Stimulated activated naive B cell treated with anti-CD40 and anti-IgM and Interleukin-4, amounts not matched to agents 10 μg/mL and 1 μg/mL and 100 μg/mL, for 72 hours (primary cell): Measurements from ENCODE around the gene SHISA7.

Experiments used
- ATAC-seq, 2 donors: fragments of 150-1000 bp; cut with Tn5 transposase; replicated peaks; 2 replicates each; pipeline ENCODE4 v1.10.0; 2021; ENCODE audit warnings: moderate library complexity in 1 of 2
- DNase-seq: peaks from one replicate; pipeline ENCODE4 v3.0.0; 2021
- H3K27ac Mint-ChIP-seq: one replicate; pipeline ENCODE4 v1.8.0; 2022; ENCODE audit warnings: mild to moderate bottlenecking, mixed read lengths
- H3K27me3 Mint-ChIP-seq, 2 donors: one replicate each; pipeline ENCODE4 v1.8.0; 2022; ENCODE audit warnings: mixed read lengths in 2 of 2
- H3K36me3 Mint-ChIP-seq, 2 donors: one replicate each; pipeline ENCODE4 v1.8.0; 2022; ENCODE audit warnings: mixed read lengths in 2 of 2, mild to moderate bottlenecking in 1 of 2
- H3K4me1 Mint-ChIP-seq, 2 donors: one replicate each; pipeline ENCODE4 v1.8.0; 2022; ENCODE audit warnings: mixed read lengths in 2 of 2, mild to moderate bottlenecking in 1 of 2
- H3K4me3 Mint-ChIP-seq, 2 donors: one replicate each; pipeline ENCODE4 v1.8.0; 2022; ENCODE audit warnings: mild to moderate bottlenecking in 2 of 2, mixed read lengths in 2 of 2, moderate library complexity in 1 of 2
- H3K9me3 Mint-ChIP-seq, 2 donors: one replicate each; pipeline ENCODE4 v1.8.0; 2022; ENCODE audit warnings: mixed read lengths in 2 of 2, mild to moderate bottlenecking in 1 of 2

SHISA7 gene

DNA sequence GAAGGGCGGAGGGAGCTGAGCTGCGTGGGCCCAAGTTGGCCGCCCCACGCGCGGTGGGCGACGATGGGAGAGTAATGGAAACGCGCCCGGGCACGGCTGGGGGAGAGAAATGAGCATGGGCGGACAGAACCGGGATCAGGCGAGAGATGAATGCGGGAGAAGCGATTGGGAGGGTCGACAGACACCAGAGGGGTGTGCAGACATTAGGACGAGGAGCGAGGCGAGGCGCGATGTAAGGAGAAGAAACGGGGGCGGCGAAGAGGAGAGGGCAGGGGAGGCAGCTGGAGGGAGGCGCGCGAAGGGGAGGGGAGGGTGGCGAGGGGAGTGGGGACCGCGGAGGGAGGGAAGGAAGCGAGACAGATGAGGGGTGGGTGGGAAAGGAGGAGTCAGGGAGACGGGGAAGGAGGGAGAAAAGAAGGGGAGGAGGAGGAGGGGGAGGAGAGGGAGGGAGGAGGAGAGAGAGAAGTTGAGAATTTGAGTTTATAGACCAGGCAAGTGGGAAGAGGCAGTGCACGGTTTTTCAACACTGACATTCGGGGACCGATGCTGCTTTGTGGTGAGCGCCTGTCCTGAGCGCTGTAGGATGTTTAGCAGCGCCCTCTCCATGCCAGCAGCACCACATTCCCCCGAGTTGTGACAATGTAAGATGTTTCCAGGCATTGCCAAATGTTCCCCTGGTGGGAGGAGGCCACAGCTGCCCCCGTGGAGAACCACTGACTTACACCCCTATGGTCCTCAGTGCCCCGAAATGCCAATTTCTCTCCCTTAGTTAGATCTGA, at the start of gene SHISA7:
Gene SHISA7 (minus strand): TSS at position 256 of the 779 bp plus-strand sequence. CDS start 437 bp downstream, outside the sequence.
- peaks cover 21 to 35% of the 10 kb centered on the region in 2 donors for H3K4me1 Mint-ChIP-seq
- peaks cover 68 to 78% of the 10 kb centered on the region in 2 donors for H3K27me3 Mint-ChIP-seq
- H3K36me3 Mint-ChIP-seq = peaks cover 7 to 14% of the 10 kb centered on the region in 2 donors
- peak within 1 kb of the TSS; percentile 14 to 47 for H3K4me3 Mint-ChIP-seq
- DNase-seq (no peak), ATAC-seq (no peak)
- peaks cover 0 to 8% of the 10 kb centered on the region in 2 donors for H3K9me3 Mint-ChIP-seq
- H3K27ac Mint-ChIP-seq = no peak within 1 kb of the TSS

DNA sequence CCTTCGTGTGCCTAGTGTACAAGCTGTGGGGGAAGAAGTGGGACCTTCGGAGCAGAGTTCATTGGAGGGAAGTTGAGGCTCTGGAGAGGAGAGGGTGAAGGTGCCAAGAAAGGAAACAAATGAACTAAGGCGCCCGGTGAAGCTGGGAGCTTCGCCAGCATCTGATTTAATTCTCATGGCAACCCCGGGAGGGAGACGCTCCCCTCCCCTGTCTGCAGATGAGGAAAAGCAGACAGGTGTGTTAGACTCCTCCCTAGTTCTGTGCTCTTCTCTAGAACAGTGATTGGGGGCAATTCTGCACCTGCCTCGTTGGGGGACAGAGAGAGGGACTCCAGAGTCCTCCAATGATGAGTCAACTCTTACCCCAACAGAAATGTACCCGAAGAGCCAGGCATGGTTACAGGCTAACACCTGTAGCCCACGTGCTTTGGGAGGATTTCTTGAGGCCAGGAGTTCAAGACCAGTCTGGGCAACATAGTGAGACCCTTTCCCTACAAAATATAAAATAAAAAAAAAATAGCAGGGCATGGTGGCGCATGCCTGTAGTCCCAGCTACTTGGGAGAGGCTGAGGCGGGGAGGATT, 49.4 kb upstream of the SHISA7 start:
- ATAC-seq (no peak), DNase-seq (no peak)
- no peak overlapping the region for H3K27ac Mint-ChIP-seq
- no peaks in the 10 kb centered on the region for H3K9me3 Mint-ChIP-seq
- peaks cover 15 to 21% of the 10 kb centered on the region in 2 donors for H3K4me1 Mint-ChIP-seq
- no peak overlapping the region for H3K4me3 Mint-ChIP-seq
- peaks cover 2 to 4% of the 10 kb centered on the region in 2 donors for H3K36me3 Mint-ChIP-seq
- H3K27me3 Mint-ChIP-seq = peaks cover 26 to 34% of the 10 kb centered on the region in 2 donors

DNA sequence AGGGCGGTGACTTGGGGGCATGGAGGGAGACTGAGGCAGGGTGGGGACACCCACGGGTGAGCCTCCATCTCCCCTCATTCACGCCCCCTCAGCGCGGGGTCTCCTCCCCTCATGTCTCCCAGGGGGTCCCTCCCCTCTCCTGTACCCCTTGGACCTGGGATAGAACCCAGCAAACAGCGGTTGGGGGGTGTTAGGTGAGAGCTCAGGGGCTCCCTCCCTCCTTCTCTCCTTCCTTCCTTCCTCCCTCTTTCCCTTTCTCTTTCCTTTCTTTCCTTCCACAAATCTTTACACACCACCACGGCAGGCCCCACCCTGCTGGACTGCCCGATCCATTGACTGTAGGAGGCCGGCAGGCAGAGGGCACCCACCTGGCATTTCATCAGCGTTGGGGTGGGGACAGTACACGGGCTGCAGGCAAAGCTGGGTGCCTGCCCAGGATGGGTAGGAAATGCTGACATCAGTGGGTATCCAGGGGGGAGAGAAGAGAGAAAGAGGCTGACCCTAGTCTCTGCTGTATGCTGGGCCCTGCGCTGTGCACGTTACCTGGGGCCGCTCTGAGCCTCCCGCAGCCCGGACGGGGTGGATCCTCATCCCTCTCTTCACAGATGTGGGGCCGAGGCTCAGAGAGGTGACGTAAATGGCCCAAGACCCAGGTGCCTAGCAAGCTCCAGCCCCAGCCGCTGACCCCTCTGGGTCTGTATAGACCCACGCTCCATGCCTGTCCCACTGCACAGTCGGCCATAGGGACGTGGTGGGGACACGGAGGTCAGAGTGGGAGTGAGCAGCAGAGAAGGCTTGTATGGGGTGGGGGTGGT, 48.7 kb upstream of the SHISA7 start:
- DNase-seq = no peak

DNA sequence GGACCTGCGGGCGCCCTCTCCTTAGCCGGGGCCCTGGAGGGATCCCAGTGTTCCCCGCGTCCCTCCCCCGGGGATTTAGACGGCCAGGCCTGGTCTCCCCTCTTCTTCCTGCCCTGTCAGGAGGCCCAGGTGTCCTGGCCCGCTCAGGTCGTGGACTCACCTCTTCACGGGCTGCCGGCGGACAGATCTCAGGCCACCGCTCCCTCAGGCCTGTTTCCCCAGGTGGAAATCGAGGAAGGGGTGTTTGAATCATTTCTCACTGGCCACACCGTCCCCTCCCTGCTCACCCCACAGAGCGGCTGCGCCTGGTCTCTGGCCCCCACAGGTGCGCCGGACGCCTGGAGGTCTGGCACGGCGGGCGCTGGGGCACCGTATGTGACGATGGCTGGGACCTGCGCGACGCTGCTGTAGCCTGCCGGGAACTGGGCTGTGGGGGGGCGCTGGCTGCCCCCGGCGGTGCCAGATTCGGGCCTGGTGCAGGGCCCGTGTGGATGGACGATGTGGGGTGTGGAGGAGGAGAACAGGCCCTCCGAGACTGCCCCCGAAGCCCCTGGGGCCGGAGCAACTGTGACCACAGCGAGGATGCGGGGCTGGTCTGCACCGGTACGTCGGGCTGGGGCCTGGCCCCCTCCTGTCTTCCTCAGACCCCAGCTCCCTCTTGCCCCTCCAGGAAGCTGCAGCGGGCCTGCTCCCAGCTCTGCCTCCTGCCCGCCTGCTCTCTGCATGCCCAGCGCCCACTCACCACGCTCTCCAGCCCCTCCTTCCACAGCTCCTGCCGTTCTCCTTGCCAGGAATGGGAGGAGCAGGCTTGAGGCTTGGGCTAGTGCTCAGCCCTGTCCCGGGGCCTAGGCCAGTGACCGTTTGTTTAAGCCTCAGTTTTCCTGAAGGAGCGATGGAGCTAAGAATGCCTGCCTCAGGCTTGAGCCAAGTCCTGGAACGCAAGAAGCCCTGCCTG, 47.7 kb upstream of the SHISA7 start:
- Mint-ChIP-seq H3K4me1 (peaks cover 20 to 34% of the 10 kb centered on the region in 2 donors), H3K27ac (no peak overlapping the region), H3K27me3 (peaks cover 26 to 34% of the 10 kb centered on the region in 2 donors), H3K9me3 (no peaks in the 10 kb centered on the region), H3K4me3 (no peak overlapping the region), H3K36me3 (peaks cover 0 to 8% of the 10 kb centered on the region in 2 donors)
- ATAC-seq (no peak), DNase-seq (no peak)

More for the DNA sequence above, 48.7 kb upstream of the SHISA7 start:
- ATAC-seq = no peak
- Mint-ChIP-seq H3K4me1 (peaks cover 17 to 27% of the 10 kb centered on the region in 2 donors), H3K27ac (no peak overlapping the region), H3K4me3 (no peak overlapping the region), H3K27me3 (peaks cover 26 to 34% of the 10 kb centered on the region in 2 donors), H3K9me3 (no peaks in the 10 kb centered on the region), H3K36me3 (peaks cover 0 to 4% of the 10 kb centered on the region in 2 donors)

DNA sequence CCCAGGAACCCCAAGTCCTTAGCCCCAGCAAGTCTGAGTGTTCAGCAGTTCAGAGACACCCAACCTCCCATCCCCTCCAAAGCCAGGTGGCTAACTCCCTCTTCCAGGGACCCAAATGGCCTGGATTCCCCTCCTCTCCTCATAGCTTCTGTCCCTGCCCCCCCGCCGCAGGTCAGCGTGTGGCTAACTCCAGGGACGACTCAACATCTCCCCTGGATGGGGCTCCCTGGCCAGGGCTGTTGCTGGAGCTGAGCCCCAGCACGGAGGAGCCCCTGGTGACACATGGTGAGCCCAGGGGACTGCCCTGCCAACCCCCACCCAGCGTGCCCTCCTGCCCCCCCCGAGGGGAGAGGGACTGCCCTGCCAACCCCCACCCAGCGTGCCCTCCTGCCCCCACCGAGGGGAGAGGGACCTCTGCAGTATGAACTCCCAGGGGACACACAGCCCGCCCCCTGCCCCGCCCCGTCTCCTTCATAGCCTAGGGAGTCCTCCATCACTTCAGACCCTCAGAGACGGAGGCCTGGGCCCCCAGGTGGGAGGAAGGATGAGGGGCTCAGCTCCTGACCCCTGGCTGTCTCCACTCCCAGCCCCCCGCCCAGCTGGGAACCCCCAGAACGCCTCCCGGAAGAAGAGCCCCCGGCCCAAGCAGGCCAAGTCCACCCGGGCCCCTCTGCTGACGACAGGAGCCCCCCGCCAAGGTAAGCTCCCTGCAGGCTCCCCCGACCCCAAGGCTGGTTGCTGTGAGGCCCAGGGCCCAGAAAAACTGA, 46.8 kb upstream of the SHISA7 start:
- Mint-ChIP-seq H3K4me1 (peaks cover 23 to 40% of the 10 kb centered on the region in 2 donors), H3K9me3 (no peaks in the 10 kb centered on the region), H3K27me3 (peaks cover 26 to 34% of the 10 kb centered on the region in 2 donors), H3K36me3 (peaks cover 0 to 4% of the 10 kb centered on the region in 2 donors), H3K4me3 (no peak overlapping the region), H3K27ac (no peak overlapping the region)
- no peak for ATAC-seq
- DNase-seq = no peak

DNA sequence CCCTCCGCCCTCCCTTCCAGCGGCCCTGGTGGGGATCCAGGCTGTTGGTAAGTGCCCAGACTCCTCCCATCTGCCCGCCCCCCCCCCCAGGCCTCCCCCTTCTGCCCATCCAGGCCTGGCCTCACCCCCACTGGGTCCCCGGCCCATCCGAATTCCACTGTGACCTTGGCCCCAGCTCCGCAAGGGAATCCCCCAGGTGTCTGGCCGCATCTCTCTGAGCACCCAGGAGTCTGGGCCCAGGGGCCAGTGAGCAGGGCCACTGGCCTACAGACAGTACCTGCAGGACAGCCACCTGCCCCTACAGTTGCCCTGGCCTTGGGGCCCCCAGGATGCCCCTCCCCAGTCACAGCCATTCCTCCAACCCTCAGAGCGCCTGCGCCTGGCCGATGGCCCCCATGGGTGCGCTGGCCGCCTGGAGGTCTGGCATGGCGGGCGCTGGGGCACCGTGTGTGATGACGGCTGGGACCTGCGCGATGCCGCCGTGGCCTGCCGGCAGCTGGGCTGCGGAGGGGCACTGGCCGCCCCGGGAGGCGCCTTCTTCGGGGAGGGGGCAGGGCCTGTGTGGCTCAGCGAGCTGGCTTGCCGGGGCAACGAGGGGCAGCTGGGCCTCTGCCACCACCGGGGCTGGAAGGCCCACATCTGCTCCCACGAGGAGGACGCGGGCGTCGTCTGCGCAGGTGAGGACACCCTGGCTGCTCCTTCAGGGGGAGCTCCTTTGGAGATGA, 46.0 kb upstream of the SHISA7 start:
- no peaks in the 10 kb centered on the region for H3K9me3 Mint-ChIP-seq
- peak overlapping the region; percentile 47 for H3K27ac Mint-ChIP-seq
- DNase-seq (no peak), ATAC-seq (no peak)
- peaks cover 0 to 4% of the 10 kb centered on the region in 2 donors for H3K36me3 Mint-ChIP-seq
- no peak overlapping the region for H3K4me3 Mint-ChIP-seq
- peaks cover 19 to 27% of the 10 kb centered on the region in 2 donors for H3K27me3 Mint-ChIP-seq
- H3K4me1 Mint-ChIP-seq = peaks cover 20 to 38% of the 10 kb centered on the region in 2 donors

DNA sequence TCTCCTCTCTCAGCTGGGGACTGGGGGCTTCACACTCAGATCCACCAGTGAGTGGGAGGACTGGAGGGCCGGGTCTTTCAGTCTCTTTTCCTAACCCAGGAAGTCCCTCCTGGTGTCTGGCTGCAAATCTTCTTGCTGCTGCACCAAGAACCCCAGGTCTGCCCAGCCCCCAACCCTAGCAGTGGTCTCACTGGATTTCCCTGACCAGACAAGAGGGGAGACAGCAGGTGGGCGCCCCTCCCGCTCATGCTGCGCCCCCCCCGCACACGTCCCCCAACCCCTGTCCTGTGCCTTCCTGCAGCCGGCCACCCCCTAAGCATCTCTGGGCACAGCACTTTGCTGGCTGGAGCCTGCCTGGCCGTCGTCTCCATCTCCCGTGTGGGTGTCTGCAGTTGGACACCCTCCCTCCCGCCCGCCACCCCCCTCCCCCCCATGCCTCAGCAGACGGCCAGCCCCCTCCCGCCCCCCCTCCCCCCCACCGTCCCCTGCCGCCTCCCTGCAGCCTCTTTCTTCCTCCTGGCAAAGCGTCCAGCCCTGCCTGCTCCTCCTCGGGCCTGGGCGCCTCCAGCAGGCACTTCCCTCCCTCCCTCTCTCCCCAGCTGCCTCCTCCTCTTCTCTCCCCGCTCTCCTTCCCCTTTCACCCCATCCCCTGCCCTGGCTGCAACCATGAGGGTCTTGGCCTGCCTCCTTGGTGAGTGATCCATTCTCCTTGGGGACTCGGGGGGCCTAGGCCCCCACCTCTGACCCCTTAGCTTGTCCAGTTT, 45.0 kb upstream of the SHISA7 start, which contains the start of gene SSC5D:
Gene SSC5D (plus strand): TSS at position 513 of the 764 bp plus-strand sequence. CDS start 154 bp downstream, at position 667.
- no peaks in the 10 kb centered on the region for H3K9me3 Mint-ChIP-seq
- H3K27me3 Mint-ChIP-seq = peaks cover 13 to 23% of the 10 kb centered on the region in 2 donors
- H3K4me3 Mint-ChIP-seq = peak within 1 kb of the TSS in 1 of 2 donors; percentile 65
- DNase-seq = no peak
- peaks cover 20 to 37% of the 10 kb centered on the region in 2 donors for H3K4me1 Mint-ChIP-seq
- ATAC-seq = no peak
- H3K36me3 Mint-ChIP-seq = peaks cover under 1 to 4% of the 10 kb centered on the region in 2 donors
- peak within 1 kb of the TSS; percentile 81 for H3K27ac Mint-ChIP-seq

DNA sequence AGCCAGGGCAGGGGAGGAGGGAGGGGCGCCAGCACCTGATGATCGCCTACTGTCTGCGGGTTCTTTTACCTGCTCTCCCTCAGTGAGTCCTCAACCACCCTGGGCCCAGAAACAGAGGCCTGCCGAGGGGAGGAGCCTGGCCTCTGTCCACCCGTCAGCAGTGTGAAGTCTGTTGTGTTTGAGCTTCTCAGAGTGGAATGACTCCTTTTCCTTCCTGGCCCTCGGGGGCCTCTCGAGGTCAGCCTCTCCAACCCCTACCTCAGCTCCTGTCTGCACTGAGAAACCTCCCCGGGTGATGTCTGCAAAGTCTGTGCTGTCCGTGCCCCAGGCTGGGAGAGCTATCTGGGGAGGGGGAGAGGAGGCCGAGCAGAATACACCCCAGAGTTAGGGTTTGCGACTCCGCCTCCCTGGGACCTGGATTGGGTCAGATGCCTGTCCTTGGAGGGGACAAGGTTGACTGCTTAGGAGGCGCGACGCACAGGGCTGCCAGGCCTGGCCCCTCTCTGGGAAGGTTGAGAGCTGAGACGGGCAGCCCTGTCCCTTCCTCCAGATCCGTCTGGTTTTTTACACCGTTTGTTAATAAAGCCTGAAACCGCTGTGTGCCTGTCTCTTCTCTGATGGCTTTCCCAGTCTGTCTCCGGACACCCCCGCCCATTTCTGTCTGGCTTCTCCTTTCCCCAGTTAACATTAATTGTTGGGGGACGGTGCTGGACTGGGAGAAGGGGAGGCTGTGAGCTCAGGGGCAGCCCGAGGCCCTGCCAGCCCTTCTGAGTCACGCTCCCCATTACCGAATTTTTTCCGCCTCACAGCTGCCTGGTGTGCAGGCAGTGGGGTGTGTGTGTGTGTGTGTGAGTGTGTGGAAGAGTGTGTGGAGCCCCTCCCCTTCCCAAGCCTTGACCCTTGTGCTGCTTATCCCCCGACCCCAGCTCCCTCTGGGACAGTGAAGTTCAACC, 44.1 kb upstream of the SHISA7 start:
- Mint-ChIP-seq H3K4me1 (peaks cover 18 to 37% of the 10 kb centered on the region in 2 donors), H3K27me3 (peaks cover 8 to 15% of the 10 kb centered on the region in 2 donors), H3K9me3 (no peaks in the 10 kb centered on the region), H3K4me3 (peak overlapping the region; percentile 35 to 47), H3K36me3 (peaks cover 2 to 4% of the 10 kb centered on the region in 2 donors), H3K27ac (peak overlapping the region; percentile 82)
- no peak for DNase-seq
- no peak for ATAC-seq

DNA sequence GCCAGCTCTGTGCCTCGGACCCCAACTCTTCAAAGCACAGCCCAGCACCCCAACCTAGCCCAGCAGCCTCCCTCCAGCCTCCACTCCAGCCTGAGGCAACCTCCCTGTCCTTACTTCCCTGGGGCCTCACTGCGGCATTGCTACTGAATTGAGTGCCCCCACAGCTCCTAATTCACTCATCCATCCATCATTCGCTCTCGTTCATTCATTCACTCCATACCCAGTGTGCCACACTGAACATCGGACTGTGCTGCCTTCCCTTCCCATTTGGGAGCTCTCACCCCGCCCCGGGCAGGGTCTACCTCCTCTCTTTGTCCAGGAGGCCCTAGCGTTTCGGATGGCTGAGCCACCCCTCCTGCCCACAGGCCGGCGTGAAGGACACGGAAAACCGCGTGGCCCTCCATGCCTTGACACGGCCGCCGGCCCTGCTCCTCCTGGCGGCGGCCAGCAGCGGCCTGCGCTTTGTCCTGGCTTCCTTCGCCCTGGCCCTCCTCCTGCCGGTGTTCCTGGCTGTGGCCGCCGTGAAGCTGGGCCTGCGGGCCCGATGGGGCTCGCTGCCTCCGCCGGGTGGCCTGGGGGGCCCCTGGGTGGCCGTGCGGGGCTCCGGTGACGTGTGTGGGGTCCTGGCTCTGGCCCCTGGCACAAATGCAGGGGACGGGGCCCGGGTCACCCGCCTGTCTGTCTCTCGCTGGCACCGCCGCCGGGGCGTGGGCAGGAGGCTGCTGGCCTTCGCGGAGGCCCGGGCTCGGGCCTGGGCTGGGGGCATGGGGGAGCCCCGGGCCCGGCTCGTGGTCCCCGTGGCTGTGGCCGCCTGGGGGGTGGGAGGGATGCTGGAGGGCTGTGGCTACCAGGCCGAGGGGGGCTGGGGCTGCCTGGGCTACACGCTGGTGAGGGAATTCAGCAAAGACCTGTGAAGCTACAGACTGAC, 43.2 kb upstream of the SHISA7 start:
- no peak for DNase-seq
- ATAC-seq = no peak
- peaks cover 15 to 37% of the 10 kb centered on the region in 2 donors for H3K4me1 Mint-ChIP-seq
- no peaks in the 10 kb centered on the region for H3K9me3 Mint-ChIP-seq
- H3K27ac Mint-ChIP-seq = peak overlapping the region; percentile 82
- H3K36me3 Mint-ChIP-seq = peaks cover 3 to 4% of the 10 kb centered on the region in 2 donors
- peaks cover 0 to 6% of the 10 kb centered on the region in 2 donors for H3K27me3 Mint-ChIP-seq
- H3K4me3 Mint-ChIP-seq = peak overlapping the region; percentile 74 to 87

DNA sequence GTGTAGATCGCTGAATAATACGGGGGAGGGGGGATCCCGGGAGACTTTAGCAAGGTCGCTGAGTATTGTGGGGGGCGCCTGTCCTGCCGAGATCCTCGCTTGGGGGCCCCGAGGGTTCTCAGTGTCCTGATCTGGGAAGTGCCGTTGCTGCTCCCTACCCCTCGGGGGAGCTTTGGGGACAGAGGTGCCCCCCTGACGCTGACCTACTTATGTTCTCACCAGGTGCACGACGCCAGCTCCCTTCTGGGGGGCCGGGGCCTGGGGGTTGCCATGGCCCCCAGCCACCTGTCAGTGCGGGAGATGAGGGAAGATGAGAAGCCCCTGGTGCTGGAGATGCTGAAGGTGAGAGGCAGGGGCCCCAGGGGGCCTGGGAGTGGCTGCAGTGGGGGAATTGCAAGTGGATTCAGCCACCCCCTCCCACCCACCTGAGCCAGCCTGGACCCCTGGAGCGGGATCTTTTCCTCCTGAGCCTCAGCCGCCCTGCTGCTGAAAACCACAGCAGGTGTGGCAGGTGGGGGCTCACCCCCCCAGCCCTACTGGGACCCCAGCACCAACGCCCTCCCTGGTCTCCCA, 42.4 kb upstream of the SHISA7 start:
- Mint-ChIP-seq H3K36me3 (peaks cover 3 to 7% of the 10 kb centered on the region in 2 donors), H3K4me1 (peaks cover 15 to 37% of the 10 kb centered on the region in 2 donors), H3K27ac (peak overlapping the region; percentile 89), H3K27me3 (peaks cover 0 to 4% of the 10 kb centered on the region in 2 donors), H3K9me3 (no peaks in the 10 kb centered on the region), H3K4me3 (peak overlapping the region; percentile 74 to 87)
- peak in 1 of 2 donors; percentile 9 for ATAC-seq
- DNase-seq = no peak
